ENCODE data around the gene ELN. TPM values are rescaled to one million over a fixed set of nuclear protein-coding genes. Genes with fewer than 3 reads are reported as not detected.

Gene ELN
- total and polyA plus RNA-seq, 2 of the 8 experiments (the other 6 are each of a cell fraction or from before 2014, with no cell fraction given) = 5.1 to 5.6 TPM

- TF ChIP-seq, protein P1, sequence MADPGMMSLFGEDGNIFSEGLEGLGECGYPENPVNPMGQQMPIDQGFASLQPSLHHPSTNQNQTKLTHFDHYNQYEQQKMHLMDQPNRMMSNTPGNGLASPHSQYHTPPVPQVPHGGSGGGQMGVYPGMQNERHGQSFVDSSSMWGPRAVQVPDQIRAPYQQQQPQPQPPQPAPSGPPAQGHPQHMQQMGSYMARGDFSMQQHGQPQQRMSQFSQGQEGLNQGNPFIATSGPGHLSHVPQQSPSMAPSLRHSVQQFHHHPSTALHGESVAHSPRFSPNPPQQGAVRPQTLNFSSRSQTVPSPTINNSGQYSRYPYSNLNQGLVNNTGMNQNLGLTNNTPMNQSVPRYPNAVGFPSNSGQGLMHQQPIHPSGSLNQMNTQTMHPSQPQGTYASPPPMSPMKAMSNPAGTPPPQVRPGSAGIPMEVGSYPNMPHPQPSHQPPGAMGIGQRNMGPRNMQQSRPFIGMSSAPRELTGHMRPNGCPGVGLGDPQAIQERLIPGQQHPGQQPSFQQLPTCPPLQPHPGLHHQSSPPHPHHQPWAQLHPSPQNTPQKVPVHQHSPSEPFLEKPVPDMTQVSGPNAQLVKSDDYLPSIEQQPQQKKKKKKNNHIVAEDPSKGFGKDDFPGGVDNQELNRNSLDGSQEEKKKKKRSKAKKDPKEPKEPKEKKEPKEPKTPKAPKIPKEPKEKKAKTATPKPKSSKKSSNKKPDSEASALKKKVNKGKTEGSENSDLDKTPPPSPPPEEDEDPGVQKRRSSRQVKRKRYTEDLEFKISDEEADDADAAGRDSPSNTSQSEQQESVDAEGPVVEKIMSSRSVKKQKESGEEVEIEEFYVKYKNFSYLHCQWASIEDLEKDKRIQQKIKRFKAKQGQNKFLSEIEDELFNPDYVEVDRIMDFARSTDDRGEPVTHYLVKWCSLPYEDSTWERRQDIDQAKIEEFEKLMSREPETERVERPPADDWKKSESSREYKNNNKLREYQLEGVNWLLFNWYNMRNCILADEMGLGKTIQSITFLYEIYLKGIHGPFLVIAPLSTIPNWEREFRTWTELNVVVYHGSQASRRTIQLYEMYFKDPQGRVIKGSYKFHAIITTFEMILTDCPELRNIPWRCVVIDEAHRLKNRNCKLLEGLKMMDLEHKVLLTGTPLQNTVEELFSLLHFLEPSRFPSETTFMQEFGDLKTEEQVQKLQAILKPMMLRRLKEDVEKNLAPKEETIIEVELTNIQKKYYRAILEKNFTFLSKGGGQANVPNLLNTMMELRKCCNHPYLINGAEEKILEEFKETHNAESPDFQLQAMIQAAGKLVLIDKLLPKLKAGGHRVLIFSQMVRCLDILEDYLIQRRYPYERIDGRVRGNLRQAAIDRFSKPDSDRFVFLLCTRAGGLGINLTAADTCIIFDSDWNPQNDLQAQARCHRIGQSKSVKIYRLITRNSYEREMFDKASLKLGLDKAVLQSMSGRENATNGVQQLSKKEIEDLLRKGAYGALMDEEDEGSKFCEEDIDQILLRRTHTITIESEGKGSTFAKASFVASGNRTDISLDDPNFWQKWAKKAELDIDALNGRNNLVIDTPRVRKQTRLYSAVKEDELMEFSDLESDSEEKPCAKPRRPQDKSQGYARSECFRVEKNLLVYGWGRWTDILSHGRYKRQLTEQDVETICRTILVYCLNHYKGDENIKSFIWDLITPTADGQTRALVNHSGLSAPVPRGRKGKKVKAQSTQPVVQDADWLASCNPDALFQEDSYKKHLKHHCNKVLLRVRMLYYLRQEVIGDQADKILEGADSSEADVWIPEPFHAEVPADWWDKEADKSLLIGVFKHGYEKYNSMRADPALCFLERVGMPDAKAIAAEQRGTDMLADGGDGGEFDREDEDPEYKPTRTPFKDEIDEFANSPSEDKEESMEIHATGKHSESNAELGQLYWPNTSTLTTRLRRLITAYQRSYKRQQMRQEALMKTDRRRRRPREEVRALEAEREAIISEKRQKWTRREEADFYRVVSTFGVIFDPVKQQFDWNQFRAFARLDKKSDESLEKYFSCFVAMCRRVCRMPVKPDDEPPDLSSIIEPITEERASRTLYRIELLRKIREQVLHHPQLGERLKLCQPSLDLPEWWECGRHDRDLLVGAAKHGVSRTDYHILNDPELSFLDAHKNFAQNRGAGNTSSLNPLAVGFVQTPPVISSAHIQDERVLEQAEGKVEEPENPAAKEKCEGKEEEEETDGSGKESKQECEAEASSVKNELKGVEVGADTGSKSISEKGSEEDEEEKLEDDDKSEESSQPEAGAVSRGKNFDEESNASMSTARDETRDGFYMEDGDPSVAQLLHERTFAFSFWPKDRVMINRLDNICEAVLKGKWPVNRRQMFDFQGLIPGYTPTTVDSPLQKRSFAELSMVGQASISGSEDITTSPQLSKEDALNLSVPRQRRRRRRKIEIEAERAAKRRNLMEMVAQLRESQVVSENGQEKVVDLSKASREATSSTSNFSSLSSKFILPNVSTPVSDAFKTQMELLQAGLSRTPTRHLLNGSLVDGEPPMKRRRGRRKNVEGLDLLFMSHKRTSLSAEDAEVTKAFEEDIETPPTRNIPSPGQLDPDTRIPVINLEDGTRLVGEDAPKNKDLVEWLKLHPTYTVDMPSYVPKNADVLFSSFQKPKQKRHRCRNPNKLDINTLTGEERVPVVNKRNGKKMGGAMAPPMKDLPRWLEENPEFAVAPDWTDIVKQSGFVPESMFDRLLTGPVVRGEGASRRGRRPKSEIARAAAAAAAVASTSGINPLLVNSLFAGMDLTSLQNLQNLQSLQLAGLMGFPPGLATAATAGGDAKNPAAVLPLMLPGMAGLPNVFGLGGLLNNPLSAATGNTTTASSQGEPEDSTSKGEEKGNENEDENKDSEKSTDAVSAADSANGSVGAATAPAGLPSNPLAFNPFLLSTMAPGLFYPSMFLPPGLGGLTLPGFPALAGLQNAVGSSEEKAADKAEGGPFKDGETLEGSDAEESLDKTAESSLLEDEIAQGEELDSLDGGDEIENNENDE (IDR thresholded peaks at IDR 0.05; ENCODE audit: insufficient replicate concordance, low read length) = no peak
- no peak for TF ChIP-seq CHD1 (IDR thresholded peaks at IDR 0.05; ENCODE audit: low read depth, low read length)
Observed at GRCh38 chr7:74094224-74095101, 66.5 kb downstream of the ELN start (continued).
